GM21360 (cell line): Measurements from ENCODE around the gene UGT1A5.

ENCODE experiments used
- ATAC-seq: cut with Tn5 transposase; IDR thresholded peaks from one replicate; pipeline ENCODE4 v1.9.1; 2021; ENCODE audit warnings: mild to moderate bottlenecking, moderate library complexity; ENCODE audit not compliant: unreplicated experiment

The UGT1A5 gene

DNA sequence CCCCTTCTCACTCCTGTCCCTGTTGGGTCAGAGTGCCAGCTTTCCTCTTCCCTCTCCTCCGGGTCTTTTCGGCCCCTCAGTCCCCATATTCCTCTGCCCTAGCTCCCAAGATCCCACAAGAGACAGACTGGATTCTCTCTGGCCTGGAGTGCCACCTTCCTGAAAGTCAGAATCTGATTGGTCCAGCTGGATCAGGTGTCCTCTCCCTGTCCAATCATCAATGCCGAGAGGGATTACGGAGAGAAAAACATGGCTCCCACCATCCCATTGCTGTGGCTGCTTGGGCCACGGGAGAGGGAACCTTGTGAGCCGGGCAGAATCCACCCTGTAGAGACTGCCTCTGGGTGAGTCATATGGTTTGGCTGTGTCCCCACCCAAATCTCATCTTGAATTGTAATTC is 62.7 kb downstream of the UGT1A5 start:
- ATAC-seq, result no peak

DNA sequence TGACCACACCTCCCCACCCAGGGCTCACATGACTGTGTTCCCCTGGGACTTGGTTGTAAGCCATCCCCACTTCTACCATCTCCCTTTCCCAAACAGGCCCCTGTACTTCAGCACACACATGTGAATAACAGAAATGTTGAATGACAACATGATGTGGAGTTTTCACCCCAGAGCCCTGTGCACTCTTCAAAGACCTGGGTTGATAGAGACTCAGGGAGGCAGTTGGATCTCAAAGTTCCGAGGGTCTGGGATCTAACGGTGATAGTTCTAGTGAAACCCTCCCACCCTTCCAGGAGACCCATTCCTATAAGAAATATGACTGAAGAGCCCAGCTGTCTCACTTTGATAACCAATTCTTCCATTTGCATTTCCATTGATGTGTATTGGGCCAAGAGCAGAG is 65.3 kb downstream of the UGT1A5 start, which contains the start of gene MROH2A:
MROH2A (plus strand) TSS at position 301 of the 400 bp plus-strand sequence. CDS start 1,029 bp downstream, outside the sequence.
- ATAC-seq, result no peak

DNA sequence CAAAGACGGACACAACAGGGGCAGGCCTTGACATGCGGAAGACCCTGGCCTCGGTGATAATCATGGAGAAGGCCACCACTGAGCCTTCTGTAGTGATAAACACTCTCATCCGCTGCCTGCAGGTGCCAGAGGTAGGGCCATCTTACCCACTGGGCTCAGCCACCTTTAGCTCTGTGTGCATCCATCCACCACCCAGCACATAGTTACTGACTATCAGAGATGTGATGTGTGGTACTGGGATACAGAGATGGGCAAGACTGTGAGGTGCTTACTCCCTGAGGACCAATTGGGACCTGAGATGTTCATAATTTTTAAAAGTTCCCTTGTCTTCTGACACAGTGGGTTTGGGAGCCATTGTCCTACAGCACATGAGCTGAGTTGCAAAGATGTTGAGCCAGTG is 67.0 kb downstream of the UGT1A5 start:
- no peak for ATAC-seq

DNA sequence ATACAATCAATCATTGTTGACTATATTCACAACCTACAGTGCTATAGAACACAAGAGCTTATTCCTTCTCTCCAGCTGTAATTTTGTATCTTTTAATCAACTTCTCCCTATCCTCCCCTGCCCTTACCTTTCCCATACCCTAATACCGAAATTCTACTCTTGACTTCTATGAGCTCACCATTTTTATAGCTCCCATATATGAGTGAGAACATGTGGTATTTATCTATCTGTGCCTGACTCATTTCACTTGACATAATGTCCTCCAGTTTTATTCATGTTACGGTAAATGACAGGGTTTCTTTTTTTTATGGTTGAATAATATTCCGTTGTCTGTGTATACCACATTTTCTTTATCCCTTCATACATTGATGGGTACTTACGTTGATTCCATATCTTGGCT is 68.1 kb downstream of the UGT1A5 start:
- ATAC-seq, result no peak

DNA sequence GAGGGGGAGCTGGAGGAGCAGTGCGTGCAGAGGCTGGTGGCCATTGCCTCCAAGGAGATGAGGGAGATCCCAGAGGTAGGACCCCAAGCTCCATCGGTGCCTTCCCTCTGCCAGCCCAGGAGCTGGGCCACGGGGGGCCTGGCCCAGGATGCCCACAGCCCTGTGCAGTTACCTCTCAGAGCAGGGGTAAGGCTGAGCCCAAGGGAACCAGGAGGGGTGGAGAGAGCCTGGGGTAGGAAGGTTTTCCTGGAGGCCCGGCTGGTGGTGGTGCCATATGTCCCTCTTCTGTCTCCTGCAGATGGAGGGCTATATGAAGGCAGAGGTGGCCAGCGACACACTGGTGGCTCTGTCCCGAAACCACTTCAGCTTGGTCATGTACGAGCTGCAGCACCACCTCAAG is 76.8 kb downstream of the UGT1A5 start:
- no peak for ATAC-seq

DNA sequence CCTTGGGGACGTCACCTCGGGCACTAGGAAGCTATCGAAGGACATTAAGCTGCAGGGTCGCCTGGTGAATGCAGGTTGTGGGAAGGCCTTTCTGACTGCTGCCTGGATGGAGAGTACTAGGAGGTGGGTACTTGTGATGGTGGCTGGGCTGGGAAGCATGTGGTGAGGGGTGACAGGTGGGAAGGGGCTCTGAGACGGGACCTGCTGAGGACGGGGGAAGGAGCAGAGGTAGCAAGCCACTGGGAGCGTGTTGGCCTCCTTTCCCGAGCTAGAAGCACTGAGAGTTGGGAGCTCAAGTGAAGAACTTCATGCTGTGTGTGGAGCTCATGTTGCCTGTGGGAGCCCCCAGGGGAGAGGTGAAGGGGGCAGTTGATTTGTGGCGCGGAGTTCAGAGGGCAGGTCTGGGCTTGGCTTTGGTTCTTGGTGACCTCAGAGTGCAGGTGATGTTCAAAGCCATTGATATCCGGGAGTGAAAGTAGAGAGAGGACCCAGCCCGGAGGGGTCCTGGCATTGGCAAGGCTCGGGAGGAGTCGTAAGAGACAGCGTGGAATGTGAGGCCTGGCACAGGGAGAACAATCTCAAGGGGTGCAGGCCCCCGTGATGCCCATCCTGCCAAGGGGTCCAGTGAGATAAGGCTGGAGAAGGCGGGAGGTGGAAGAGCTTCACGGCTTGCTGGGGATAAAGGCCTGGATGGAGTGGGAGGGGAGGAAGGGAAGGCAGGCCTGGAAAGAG is 78.6 kb downstream of the UGT1A5 start:
- no peak for ATAC-seq

DNA sequence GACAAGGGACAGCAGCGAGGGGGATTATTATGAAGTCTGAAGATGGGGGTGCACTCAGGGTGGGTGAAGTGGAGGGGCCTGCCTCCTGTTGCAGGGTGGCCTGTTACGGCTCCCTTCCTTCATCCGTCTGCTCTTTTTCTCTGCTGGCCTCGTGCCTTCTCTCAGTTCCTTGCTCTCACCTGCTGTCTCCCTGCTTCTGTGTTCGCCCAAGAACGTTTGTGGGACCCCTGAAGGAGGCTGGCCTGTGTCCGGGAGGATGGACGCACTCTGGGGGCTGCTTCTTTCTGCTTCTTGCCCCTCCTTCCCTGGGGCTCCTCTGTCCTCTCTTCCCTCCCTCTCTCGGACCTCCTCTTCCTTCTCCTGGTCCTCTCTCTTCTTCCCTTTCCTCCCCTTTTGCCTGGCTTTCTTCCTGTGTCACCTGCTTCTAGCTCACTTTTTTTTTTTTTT is 79.2 kb downstream of the UGT1A5 start:
- no peak for ATAC-seq

DNA sequence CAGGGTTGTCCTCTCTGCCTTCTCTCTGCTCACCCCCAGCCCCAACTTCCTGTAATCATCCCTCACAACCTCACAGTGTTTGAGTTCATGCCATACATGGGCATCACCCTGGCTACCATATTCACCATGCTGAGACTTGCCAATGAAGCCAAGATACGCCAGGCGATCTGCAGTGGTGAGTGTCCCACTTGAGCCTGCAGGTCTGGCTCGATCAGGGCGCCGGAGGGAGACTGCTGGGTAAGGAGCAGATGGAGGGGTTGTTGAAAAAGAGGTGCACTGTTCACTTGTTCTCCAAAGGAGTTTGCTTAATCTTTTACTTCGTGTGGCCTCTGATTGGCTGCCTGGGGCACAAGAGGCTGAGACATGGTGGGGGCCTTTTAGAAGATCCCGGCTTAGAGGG is 80.0 kb downstream of the UGT1A5 start:
- no peak for ATAC-seq

DNA sequence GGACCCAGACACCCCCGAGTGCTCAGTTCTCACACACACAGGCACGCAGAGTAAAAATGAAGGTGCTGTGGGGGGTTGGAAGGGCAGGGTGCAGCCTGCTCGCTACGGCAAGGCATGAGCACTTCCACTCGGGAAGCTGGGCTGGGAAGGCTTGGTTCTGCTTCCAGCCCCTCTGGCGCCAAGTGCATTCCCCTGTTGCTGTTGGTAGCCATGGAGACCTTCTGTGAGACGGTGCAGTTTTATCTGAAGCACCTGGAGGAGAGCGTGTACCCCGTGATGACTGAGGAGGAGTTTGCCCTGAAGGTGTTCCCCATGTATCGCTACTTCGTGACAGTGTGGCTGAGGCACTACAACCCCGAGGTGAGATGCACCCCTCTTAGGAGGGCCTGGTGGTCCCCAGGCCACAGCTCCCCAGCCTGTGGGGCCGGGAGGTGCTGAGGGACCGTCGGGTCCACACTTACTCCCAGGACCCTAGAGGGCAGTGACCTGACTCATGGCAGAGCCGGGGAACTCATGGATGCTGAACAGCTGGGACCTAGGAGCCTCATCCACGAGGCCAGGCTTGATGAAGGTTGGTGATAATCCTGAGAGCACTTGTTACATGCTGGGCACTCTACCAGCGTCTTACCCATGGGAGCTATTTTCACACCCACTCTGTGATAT is 80.9 kb downstream of the UGT1A5 start:
- ATAC-seq, result no peak

DNA sequence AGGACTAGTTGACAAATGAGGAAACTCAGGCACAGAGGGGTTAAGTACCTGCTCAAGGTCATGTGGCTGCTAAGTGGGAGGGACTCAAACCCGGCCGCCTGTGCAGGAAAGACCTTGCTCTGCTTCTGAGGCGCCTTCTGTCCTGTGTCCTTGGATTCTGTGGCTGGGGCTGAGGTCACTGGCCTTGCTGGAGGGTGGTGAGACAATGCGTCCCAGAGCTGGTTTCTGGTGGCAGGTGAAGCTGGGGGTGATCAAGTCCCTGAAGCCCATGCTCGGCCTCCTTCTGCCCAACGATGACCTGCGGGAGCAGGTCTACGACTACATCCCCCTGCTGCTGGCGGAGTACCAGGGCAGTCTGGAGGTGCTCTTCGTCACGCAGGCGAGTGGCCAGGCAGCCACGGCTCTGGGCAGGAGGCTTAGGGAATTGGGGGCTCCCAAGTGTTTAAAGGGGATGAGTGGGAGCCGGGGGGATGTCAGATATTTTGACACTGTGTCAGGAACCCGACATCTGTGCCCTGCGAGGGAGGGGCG is 81.5 kb downstream of the UGT1A5 start:
- ATAC-seq, result no peak

DNA sequence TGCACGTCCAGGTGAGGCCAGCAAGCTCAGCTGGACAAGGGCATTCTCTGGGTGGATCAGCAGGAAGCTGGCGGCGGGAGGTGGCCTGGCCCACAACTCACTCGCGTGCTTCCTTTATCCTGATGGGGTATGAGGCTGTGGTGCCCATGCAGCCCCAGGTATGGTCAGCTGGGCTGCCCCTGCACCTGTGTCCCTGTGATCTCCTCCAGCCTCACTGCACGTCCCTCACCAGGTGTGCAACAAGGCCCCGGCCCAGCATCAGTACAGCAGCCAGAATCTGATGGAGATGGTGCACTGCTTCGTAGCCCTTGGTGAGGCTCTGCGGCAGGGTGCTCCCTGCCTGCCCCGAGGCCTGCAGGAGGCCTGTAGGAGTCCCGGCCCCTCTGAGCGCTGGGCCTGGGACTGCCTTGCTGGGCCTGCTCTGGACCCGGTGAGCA is 83.0 kb downstream of the UGT1A5 start:
- no peak for ATAC-seq

DNA sequence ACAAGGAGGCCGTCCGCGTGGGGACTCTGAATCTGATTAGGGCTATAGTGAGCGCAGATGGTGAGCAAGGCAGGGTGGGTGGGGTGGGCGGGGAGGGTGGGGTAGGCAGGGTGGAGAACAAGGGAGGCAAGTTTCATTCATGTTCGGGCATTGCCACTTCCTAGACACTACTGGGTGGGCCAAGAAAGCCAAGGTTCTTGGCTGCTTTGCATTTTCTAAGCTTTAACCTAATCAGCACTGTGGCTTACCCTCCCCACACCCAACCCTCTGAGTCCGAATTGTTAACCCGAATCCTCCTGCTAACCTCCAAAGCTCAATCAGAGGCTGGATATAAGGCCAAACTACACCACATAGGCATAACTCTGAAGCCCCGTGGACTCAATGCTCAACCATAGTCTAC is 83.5 kb downstream of the UGT1A5 start:
- ATAC-seq, result no peak

DNA sequence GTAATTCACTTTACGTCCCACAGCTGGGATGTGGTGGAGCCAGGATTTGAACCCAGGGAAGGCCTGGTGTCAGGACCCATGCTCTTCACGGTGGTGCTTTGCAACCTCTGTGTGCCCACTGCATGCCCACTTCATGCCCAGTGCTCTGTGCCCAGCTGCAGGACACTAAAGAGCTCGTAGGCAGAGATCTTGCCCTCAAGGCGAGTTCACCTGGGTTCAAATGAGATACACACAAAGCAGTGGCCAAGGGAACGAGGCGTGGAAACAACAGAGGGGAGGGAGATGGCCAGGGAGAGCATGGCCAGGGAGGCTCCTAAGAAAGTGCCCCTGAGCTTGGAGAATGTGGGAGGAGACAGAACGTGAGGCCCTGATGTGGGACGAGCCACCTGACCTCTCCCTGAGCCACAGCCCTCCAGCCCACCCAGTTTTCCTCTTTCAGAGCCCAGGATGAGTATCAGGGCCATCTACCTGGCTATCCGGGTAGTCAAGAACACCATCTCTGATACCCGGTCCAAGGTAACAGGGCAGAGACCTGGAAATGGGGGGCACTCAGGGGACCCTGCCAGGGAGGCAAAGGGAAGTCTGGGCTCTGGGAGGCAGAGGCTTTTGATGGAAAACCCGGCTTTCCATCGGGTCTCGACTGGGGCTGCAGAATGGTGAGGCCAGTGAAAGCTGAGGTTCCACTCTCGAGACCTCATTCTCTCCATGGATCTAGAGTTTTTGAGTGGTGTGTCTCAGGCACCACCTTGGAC is 85.8 kb downstream of the UGT1A5 start:
- no peak for ATAC-seq

DNA sequence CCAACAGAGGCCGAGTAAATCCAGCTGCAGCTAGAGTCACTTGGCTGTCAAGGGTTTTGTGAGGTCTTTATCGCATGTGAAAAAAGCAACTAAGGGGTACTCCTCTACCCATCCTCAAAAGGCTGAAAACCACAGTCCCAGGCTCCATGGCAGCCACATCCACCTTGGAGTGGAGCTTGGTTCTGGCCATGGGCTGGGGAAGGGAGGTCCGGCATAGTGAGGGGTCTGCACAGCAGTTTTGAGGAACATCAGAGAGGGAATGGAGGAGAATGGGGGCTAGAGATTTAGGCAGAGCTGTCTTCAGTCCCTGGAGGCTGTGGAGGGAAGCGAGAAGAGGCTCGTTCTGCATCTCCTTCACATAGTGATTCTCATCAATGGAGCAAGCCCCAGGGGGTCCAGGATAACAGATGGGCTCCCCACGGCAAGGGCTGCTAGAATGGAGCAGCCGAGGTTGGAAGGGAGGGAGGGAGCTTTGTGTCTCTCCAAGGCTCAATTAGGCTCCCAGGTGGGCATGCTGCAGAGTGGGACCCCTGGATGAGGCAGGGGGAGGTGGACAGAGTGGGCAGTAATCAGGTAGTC is 86.5 kb downstream of the UGT1A5 start:
- ATAC-seq, result no peak

DNA sequence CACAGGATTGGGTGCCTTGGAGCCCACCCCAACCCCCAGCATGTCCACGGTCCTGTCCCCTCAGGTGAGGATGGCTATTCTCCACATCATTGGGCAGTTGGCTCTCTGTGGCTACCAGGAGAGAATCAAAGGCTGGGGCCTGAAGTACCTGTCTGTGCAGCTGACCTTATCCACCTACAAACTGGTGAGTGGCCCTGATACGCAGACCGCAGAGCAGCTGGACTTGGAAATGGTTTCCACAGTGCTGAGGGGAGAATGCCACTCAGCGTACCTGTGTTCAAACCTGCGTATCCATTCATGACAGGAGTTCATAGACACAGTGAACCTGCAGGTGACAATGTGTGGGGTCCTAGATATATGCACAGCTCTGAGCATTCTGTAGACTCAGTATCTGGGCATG is 87.0 kb downstream of the UGT1A5 start:
- no peak for ATAC-seq

DNA sequence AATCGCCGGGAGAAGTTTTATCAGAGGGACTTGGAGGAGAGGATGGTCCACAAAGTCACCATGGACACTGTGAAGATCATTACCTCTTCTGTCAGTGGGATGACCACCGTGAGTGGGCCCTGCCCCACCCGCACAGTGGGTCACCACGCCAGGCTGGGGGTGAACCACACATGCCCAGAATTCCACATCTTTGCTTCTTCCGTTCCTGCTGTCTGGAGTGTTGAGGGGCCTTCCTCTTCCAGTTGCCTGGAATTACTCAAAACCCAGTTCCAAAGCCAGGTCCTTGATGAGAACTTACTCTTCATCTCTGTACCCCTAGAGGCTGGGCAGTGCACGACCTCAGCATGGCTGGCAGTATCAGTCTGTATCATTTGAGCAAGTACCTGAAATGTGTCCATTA is 87.5 kb downstream of the UGT1A5 start:
- ATAC-seq, result no peak

DNA sequence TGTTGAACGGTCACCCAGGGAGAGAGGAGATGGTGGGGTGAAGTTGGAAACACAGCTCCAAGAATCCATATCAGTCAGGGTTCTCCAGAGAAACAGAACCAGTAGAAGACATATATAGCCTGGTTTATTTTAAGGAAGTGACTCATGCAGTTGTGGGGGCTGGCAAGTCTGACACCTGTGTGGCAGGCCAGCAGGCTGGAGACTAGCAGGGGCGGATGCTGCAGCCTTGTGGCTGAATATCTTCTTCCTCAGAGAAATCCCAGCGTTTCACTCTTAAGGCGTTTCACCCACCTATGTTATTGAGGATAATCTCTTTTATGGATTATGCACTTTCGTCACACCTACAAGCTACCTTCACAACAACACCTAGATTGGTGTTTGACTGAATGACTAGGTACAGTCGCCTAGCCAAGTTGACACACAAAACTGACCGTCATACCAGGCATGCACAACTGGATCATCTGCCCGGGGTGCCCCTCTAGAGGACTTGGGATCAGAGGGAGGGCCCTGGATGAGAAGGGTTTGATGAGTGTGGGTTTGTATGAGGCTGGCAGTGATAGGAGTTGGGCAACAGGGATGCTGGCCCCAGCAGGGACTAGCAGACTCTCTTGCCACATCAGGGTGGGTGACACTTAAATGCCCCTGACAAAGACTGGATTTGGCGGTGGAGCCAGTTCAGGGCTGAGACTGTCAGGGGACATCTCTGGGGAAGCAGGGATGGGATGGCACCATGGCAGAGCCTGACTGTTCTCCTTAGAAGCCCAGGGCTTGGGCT is 88.8 kb downstream of the UGT1A5 start:
- ATAC-seq, result no peak

DNA sequence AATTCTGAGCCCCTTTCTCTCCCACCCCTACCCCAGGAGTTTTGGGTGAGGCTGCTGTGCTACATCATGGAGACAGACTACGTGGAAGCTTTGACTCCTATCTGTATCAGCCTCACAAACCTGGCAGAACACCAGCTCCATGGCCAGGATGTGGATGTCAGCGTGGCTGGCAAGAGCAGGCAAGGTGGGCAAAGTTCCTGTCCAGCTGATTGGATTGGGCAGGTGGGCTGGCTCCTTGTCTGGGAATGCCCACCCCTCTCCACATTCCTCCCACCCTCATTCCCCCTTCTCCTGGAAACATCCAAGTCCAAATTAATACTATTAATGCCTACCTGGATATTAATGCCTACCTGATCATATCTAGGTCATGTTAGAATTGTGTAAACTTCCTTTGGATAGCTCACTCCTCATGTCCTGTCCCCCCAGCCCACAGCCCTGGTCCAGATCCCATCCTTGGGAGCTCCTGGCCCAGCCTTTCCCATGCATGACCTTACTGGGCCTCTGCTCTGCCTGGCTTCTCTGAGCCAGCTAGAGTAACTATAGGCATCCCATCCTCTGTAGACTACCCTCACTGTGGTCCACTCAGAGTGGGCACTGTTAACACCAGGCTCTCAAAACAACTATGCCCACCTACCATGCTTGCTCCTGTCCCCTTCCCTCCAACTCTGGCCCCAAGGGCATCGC is 89.6 kb downstream of the UGT1A5 start:
- ATAC-seq, result no peak

DNA sequence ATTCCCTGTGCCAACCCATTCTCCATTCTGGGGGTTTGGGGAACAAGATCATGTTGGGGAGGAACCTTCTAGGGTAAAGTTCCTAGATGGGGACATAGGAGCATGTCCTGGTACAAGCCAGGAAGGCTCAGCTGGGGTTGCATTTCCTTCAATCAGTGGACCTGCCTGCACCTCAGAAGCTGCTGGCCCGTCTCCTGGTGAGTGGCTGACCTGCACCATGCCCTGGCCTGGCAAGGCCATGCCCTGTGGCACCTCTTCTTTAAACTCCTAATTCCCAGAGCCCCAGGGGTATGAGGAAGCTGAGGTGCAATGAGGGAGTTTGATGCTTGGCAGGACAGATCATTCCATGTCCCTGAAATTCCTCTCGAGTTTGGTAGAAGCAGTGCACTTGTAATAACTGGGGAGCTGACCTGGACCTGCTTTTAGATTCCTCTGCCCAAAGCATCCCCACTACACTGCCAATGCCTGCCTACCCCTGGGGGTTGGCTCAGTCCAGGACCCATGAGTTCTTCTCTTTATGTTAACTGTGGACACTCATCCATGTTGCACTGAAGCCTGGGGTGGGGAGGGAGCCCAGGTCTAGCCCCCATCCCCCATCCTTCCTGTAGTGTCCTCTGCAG is 90.7 kb downstream of the UGT1A5 start:
- ATAC-seq, result no peak
